Measurements from ENCODE around the gene IGF2BP3.
"Not testable (repeated sequence)": the region's sequence is repeated elsewhere in the genome, so short reads cannot be mapped to it uniquely, and the experiment has no call there.

IGF2BP3 gene

DNA sequence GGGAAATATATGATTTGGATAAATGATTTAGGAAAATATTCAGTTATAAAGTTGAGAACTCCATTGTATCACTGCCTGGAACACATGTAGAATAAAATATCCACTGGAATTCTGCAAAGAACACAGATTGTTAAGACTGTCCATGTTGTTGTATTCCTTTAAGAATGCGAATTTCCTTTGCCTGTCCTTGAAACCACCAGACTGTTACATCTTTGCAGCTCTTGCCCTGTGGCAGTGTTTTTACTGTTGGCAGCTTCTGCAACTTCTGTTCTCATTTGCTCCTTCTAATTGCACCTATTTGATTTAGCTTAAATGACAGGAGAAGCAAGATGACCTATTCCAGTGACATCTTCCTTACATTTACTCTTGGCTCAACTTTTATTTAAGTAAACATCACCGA lies 131.4 kb downstream of the IGF2BP3 start:
- DNase-seq (ENCODE audit: low read depth), result no peak

- no peak for DNase-seq (ENCODE audit: low read depth)
Observed at GRCh38 chr7:23338439-23338838, 131.9 kb downstream of the IGF2BP3 start.

GRCh38 chr7:23337374-23337773 lies 132.9 kb downstream of the IGF2BP3 start:
- DNase-seq (ENCODE audit: low read depth), result no peak

- no peak for DNase-seq (ENCODE audit: low read depth)
Observed at GRCh38 chr7:23336799-23337283, 133.4 kb downstream of the IGF2BP3 start.

- DNase-seq (ENCODE audit: low read depth), result no peak
Observed at GRCh38 chr7:23336086-23336485, 134.2 kb downstream of the IGF2BP3 start.

DNA sequence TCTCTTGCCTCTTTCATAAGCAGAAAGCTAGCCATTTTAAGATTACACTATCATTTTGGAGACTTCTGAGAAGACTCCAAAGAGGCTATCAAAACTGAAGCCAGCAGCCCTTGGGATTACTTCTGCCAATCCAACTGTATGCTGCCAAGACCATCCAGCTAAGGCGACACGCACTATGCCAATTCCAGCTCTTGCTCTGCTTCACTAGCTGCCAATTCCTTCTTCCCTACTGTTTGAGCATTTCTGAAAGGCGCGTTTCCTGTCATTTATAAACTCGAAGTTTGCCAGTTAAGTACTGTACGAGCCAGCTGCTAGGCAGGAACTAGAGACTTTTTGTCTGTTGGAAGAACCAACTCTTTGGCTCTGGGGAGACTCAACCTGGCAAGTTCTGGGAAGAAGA lies 134.7 kb downstream of the IGF2BP3 start:
- DNase-seq (ENCODE audit: low read depth), result no peak

- no peak for DNase-seq (ENCODE audit: low read depth)
Observed at GRCh38 chr7:23335136-23335535, 135.2 kb downstream of the IGF2BP3 start.

- no peak for DNase-seq (ENCODE audit: low read depth)
Observed at GRCh38 chr7:23334482-23335056, 135.7 kb downstream of the IGF2BP3 start.

DNA sequence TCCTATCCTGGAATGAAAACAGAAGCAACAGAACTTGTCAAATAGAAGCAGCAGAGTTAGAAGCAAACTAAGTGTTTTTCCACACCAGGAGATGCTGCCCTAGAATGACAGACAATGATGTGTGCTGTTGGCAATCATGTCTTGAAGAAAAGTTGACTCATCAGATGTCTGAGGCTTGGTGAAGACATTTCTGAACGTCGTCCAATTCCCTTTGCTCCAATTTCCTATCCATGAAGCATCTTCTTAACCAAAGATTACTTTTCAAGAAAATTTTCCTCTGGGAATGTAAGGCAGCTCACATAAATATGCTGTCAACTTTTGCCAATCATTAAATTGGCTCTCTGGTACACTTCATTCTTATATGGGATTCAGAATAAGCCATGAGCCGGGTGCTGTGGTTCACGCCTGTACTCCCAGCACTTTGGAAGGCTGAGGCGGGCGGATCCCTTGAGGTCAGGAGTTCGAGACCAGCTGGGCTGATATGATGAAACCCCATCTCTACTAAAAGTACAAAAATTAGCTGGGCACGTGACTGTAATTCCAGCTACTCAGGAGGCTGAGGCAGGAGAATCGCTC lies 136.5 kb downstream of the IGF2BP3 start:
- DNase-seq (ENCODE audit: low read depth), result no peak

DNA sequence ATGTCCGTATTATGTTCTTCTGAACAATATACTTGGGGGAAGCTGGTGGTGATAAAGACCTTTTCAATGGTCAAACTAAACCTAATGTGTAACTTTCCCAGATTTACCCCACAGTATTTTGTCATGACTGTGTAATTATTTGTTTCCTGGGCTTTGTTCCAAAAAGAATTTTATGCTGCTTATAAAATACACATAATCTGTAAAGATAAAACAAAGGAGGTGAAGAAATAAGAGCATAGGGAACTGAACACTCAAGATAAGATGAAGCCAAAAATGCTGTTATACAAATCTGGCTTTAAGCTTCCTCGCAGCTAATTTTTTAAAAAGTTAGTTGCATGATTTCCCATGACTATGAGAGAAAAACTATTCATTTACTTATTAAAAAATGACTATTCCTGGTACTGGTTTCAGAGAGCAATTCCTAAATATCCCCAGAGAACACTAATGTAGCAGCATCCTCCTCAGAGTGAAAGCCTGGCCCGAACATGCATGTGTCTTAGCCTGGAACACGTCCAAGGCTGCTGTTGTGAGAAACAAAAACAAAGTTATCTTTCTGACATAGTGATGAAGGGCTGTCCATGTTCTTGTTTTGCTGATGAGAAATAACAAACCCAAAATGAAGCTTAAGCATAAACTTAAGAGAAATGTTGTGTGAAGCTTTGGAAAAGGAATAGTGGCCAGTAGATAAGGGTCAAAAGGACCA lies 137.2 kb downstream of the IGF2BP3 start:
- no peak for DNase-seq (ENCODE audit: low read depth)

DNA sequence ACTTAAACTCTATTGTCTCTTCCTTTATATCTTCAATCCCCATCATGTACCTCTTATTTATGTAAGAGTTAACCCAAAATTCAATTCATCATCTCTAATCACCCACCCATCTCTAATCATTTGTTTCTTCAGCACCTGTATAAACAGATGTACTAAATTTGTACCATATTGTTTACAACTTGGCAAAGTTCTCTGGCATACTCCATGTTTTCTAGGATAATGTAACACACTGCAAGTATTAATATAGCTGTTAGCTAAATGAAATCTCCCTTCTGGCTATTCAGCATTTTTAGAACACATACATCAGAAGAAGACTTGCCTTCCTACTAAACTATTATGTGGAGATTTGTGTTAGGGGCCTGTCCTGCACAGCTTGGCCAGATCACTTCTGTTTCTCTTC lies 138.1 kb downstream of the IGF2BP3 start:
- DNase-seq (ENCODE audit: low read depth), result no peak

DNA sequence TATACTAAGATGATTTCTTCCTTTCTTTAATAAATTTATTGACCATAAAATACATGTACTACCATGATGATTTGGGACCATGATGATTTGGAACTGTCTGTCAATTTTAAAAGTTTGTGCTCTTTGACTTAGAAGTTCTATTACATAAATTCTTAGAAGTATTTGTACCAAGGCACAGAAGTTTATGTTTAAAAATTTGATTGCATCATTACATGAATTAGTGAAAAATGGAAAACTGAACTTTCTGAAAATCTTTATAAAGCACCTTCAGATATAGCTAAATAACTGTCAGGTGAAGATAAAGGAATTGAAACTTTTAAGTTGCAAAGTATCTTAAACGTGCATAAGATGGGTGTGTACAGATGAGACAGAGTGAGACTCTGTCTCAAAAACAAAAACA lies 139.2 kb downstream of the IGF2BP3 start:
- no peak for DNase-seq (ENCODE audit: low read depth)

DNA sequence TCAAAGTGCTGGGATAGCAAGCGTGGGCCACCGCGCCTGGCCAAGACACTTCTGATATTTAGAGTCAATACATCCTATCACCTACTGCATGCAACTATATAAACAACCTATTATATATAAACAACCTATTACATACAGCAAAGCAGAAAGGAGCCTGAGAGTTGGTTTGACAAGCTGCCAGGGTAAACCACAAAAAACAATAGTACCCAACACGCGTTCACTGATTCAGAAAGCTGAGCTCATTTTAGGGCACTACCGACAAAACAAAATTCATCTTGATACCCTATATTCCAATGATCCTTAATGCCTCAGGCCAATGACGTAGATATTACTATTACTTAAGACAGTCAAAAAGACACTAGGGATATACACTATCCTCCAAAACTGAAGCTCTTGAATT lies 154.9 kb downstream of the IGF2BP3 start:
- no peak for DNase-seq (ENCODE audit: low read depth)

- not testable (repeated sequence) for DNase-seq (ENCODE audit: low read depth)
Observed at GRCh38 chr7:23312141-23312540, 158.2 kb downstream of the IGF2BP3 start.

DNA sequence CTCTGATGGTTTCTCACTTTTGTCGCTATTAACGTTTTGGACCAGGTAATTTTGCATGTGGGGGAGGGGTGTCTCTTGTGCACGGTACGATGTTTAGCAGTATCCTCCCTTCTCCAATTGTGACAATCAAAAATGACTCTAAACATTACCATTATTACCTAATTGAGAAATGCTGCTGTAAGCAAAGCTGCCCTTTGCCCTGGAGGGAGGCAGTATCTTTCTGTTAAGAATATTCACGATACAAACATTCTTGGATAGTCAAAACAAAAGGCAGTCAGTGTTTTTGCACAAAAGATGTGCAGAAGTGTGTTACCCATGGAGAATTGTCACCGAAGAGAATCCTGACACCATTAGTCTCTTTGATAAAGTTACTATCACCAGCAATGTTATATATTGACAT lies 161.5 kb downstream of the IGF2BP3 start:
- DNase-seq (ENCODE audit: low read depth), result no peak

DNA sequence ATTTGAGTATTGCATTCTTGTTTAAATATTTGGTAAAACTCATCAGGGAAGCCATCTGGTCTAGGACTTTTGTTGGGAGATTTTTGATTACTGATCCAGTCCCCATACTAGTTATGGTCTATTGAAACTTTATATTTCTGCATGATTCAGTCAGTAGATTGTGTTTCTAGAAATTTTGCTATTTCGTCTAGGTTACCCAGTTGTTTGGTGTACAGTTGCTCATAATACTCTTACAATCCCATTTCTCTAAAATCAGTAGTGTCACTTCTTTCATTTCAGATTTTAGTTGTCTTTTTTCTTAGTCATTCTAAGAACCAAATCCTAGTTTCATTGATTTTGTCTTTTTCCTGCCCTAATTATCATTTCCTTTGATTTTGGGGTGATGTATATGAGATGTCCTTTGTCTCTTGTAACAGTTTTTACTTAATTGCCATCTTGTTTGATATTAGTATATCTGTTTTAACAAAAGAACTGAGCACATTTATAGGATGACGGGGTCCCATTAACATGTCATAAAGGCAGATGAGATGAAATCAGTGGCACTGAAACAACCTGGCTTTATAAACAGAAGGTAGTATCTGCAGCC lies 163.3 kb downstream of the IGF2BP3 start:
- no peak for DNase-seq (ENCODE audit: low read depth)

- DNase-seq (ENCODE audit: low read depth), result no peak
Observed at GRCh38 chr7:23299770-23300300, 170.5 kb downstream of the IGF2BP3 start.

GRCh38 chr7:23298885-23299769 lies 171.2 kb downstream of the IGF2BP3 start, which contains the start of gene MALSU1:
TSS of gene MALSU1 (plus strand) at chr7:23299339. CDS start at chr7:23299353, 14 bp downstream.
- DNase-seq (ENCODE audit: low read depth), result peak; percentile 95

GRCh38 chr7:23298141-23298881 lies 172.0 kb downstream of the IGF2BP3 start:
- DNase-seq (ENCODE audit: low read depth), result no peak

DNA sequence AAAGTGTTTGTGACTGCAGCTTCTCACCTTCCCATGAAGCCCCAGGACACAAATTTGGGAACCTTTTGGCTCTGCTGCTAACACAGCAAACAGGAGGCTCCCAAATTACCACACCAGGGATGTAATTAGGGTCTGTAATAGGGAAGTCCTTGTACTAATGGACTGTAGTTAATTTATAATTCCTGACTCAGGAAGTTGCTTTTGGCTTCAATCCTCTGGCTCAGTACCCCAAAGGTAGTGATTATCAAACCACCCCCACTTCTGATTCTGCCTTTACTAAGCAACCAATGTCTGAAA lies 174.9 kb downstream of the IGF2BP3 start:
- DNase-seq (ENCODE audit: low read depth), result no peak
